GM12892 (cell line): ENCODE measurements around the gene CSAD.

ENCODE experiments used
- POLR2A ChIP-seq: IDR thresholded peaks from 2 replicates; pipeline ENCODE4 v1.6.1; 2011; ENCODE audit warnings: low read depth, low read length, control low read depth
- POLR2AphosphoS5 ChIP-seq: IDR thresholded peaks from 2 replicates; pipeline ENCODE4 v1.6.1; 2011; ENCODE audit warnings: low read depth, low read length, control low read depth
- TAF1 ChIP-seq: IDR thresholded peaks from 2 replicates; pipeline ENCODE4 v1.6.1; 2011; ENCODE audit warnings: low read depth, mild to moderate bottlenecking, control low read depth, low read length, borderline replicate concordance

DNA sequence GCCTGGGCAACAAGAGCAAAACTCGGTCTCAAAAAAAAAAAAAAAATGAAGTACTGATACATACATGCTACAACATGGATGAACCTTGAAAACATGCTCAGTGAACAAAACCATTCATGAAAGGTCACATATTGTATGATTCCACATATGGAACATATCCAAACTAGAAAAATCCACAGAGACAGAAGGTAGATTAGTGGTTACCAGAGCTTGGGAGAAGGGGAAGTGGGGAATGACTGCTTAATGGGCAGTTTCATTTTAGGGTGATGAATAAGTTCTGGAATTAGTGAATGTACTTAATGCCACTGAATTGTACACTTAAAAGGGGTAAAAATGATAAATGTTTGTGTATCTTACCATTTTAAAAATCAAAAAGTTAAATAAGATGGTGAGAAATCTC, 23.6 kb upstream of the CSAD start:
- TF ChIP-seq POLR2A: no peak
- no peak for TF ChIP-seq POLR2AphosphoS5
- no peak for TF ChIP-seq TAF1
